ENCODE results near the gene CARD8.

DNA sequence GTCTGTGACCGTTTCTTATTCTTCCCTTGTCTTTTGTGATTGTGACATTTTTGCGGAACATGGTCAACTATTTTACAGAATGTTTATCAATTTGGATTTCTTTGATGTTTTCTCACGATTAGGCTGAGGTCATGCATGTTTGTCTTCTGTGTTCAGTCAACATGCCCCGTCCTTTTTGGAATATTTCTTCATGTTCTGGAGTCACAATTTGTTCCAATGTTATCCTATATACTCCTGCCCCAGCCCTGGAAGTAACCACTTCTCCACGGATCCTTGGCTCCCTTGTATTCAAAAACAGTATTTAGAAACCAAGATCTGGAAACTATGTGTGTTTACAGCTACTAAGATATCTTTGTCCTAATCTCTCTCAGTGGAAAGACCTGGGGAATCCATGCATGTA is 9.6 kb downstream of the CARD8 start:
- no peak for TF ChIP-seq HDGF (IDR thresholded peaks at IDR 0.05; ENCODE audit: borderline replicate concordance)
- TF ChIP-seq SUZ12 (IDR thresholded peaks at IDR 0.05) = no peak
- no peak for TF ChIP-seq ELF4 (IDR thresholded peaks at IDR 0.05)
- no peak for TF ChIP-seq BHLHE40 (IDR thresholded peaks at IDR 0.05; ENCODE audit: borderline replicate concordance)
- TF ChIP-seq FOXM1 (IDR thresholded peaks at IDR 0.05; ENCODE audit: borderline replicate concordance) = no peak
- TF ChIP-seq SP1 (IDR thresholded peaks at IDR 0.05) = no peak
- TF ChIP-seq FOXK2 (IDR thresholded peaks at IDR 0.05) = no peak
- no peak for TF ChIP-seq ZNF384 (IDR thresholded peaks at IDR 0.05)
- TF ChIP-seq ARNT (IDR thresholded peaks at IDR 0.05) = no peak
- TF ChIP-seq L3MBTL2 (conservative IDR thresholded peaks at IDR 0.05) = no peak
- TF ChIP-seq FOXA1 (IDR thresholded peaks at IDR 0.05) = no peak
- TF ChIP-seq, protein P1, sequence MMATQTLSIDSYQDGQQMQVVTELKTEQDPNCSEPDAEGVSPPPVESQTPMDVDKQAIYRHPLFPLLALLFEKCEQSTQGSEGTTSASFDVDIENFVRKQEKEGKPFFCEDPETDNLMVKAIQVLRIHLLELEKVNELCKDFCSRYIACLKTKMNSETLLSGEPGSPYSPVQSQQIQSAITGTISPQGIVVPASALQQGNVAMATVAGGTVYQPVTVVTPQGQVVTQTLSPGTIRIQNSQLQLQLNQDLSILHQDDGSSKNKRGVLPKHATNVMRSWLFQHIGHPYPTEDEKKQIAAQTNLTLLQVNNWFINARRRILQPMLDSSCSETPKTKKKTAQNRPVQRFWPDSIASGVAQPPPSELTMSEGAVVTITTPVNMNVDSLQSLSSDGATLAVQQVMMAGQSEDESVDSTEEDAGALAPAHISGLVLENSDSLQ (IDR thresholded peaks at IDR 0.05) = no peak

Measured in HEK293T (cell line).